ENCODE measurements around the gene RNFT2. TPM values are rescaled to one million over a fixed set of nuclear protein-coding genes. Genes with fewer than 3 reads are reported as not detected.
"Not testable (repeated sequence)": the region's sequence is repeated elsewhere in the genome, so short reads cannot be mapped to it uniquely, and the experiment has no call there.

Gene RNFT2
- total RNA-seq, 1 donor from 2014 or later, result 0.62 TPM

DNA sequence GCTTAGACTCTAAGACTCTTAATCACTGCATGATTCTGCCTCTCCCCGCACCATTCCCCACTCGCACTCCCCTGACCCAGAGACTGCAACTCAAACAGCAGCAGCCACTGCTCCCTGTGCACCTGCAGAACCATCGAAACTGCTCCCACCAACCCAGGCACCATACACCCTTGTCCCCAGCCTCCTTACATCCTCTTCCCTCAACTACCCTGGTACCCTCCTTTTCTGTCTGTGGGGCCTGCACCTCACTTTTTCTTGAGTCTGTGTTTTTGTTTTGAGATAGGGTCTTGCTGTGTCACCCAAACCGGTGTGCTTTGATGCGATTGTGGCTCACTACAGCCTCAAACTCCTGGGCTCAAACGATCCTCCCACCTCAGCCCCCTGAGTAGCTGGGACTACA is 69.4 kb downstream of the RNFT2 start:
- intact Hi-C loops (cut with DNase I), result no loop called here
- ATAC-seq (ENCODE audit: poor library complexity) (no peak), DNase-seq (no peak)

GRCh38 chr12:116808113-116809105 is 70.3 kb downstream of the RNFT2 start:
- ATAC-seq (ENCODE audit: poor library complexity), result no peak
- intact Hi-C loops (cut with DNase I), result no loop called here
- DNase-seq, result no peak

GRCh38 chr12:116812238-116812637 is 74.1 kb downstream of the RNFT2 start:
- DNase-seq (no peak), ATAC-seq (ENCODE audit: poor library complexity) (no peak)
- intact Hi-C loops (cut with DNase I), result no loop called here

DNA sequence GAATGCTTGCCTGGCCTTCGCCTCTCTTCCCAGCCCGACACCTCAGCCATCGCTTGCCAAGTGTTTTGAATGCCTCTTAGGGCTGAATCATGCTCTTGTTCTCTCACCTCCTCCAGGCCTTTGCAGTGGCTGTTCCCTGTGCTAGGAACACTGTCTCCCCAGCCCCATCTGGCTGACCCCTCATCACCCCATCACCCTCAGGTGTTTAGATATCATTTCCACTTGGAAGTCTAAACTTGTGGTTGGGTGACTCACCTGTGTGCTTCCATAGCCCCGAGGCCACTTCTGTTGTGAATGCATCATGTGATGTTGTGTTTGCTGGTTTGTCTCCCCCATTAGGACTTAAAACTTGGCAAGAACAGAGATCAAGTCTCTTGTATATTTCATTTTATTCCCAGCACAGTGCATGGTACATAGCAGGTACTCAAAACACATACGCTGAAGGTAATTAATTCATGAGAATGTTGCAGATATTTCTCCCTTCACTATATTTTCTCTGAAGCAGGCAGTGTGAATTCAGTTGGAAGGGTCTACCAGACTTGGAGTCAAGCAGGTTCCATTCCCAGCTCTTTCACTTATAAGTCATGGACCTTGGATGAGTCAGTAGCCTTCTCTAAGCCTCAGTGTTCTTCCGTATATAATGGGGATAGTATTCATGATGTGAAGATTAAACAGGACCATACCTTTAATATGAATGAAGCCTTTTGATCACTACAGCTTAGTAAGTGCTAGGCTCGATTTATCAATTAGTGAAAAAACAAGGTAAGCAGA is 75.3 kb downstream of the RNFT2 start:
- intact Hi-C loops (cut with DNase I), result no loop called here
- no peak for DNase-seq
- no peak for ATAC-seq (ENCODE audit: poor library complexity)

DNA sequence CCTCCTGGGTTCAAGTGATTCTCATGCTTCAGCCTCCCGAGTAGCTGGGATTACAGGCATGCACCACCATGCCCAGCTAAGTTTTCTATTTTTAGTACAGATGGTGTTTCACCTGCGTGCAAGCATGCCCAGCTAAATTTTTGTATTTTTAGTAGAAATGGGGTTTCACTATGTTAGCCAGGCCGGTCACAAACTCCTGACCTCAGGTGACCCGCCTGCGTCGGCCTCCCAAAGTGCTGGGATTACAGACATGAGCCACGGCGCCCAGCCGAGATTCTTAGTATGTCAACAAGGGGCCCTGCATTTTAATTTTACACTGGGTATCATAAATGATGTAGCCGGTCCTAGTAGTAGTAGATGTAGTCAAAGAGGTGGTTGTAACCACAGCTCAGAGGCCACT is 76.7 kb downstream of the RNFT2 start:
- not testable (repeated sequence) for DNase-seq; ATAC-seq (ENCODE audit: poor library complexity)
- intact Hi-C loops (cut with DNase I), result loop anchor here (5.0 kb wide), 1 partner anchor 77 kb away; the partner anchor contains the start of genes RNFT2 and SPRING1

DNA sequence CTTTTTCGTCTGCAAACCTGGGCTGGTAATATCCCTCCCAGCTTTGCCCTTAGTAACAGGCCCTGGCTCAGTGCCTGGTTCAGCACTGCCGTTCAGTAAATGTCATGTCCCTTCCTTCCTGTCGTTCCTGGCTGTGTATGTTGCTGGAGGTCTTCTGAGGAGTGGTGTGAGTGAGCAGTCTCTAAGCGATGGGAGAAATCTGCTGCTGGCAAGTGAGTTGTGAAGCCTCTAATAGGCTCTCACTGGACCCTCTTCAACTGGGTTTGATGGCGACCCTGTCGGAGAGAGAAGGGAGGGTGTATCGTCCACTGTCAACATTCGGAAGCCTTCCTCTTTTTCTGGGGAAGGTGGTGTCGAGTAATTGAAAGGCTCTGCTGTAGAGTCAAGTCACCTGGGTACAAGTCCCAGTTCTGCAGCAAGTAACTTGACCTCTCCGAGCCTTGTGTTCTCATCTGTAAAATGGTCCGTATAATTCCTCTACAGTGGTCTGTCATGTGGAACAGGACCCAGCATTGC is 80.3 kb downstream of the RNFT2 start:
- intact Hi-C loops (cut with DNase I), result loop anchor here (5.0 kb wide), 1 partner anchor 81 kb away; the partner anchor contains the start of genes RNFT2 and SPRING1
- ATAC-seq (ENCODE audit: poor library complexity), result peak; percentile 25
- DNase-seq, result peak; percentile 58

DNA sequence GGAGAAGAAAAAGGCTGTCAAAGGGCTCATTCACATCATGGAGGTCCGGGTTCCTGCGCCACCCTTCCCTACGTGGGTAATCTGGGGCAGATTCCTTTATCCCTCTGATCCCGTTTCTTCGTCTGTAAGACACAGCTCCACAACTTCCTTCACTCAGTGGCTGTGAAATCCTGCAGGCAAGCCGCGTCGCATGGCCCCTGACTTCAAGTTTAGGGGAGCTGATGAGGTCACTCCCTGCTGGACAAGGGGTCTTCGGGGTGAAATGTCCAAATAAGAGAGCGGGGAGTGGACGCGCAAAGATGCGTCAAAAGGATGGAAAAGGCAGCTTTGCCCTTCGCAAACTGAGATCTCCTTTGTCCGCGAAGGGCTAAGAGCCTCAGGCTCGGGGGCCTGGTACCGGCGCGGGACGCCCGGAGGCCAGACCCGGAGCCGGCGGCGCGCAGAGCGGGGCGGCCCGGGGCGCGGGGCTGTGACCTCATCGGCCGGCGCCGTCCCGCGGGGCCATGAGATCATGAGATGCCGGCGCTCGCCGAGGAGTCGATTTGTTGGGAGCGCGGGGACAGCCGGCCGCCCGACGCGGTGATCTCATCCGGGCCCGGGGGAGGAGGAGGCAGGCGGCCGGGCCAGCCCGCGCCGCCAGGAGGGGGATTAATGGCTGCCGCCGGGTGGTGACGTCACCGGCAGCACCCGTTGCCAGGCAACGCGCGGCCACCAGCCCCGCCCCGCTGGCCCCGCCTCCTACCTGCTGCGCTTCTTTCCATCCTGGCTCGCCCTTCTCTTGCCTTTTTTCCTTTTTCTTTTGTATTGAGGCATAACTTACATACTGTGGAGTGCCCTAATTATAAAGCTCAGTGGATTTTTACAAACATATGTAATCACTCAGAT is 81.1 kb downstream of the RNFT2 start:
- intact Hi-C loops (cut with DNase I), result loop anchor here (5.0 kb wide), 1 partner anchor 82 kb away; the partner anchor contains the start of genes RNFT2 and SPRING1
- ATAC-seq (ENCODE audit: poor library complexity) (peak; percentile 98), DNase-seq (peak; percentile 93)

GRCh38 chr12:116820064-116820656 is 82.0 kb downstream of the RNFT2 start:
- intact Hi-C loops (cut with DNase I), result no loop called here
- ATAC-seq (ENCODE audit: poor library complexity) (no peak), DNase-seq (no peak)

GRCh38 chr12:116821291-116821690 is 83.2 kb downstream of the RNFT2 start:
- no peak for DNase-seq
- ATAC-seq (ENCODE audit: poor library complexity), result no peak
- intact Hi-C loops (cut with DNase I), result no loop called here

DNA sequence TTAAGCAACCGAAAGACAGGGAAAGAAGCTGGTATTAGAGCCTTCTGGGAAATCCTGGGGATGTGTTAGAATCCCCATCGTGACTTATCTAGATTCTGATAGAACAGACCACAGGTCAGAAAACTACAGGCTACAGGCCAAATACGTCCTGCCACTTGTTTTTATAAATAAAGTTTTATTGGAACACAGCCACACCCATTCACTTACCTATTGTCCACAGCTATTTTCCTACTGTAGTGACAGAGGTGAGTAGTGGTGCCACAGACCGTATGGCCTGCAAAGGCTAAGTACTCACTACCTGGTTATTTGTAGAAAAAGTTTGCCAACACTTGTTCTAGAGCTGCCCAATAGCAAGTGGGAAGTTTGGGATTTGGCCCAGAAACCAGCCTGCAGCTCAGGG is 89.3 kb downstream of the RNFT2 start:
- intact Hi-C loops (cut with DNase I), result no loop called here
- DNase-seq (no peak), ATAC-seq (ENCODE audit: poor library complexity) (no peak)

DNA sequence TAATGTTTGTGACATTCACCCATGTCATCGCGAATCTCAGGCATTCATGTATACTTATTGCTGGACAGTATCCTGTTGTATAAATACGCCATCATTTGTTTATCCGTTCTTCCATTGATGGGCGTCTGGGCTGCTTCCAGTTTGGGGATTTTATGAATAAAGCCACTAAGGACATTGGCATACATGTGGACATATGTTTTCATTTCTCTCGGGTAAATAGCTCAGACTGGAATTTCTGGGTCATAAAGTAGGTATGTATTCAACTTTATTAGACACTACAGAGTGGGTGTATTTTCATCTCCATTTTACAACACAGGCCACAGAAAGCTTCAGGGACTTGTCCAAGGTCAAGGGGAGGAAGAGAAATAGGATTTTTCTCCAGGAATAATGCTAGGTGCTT is 94.2 kb downstream of the RNFT2 start:
- intact Hi-C loops (cut with DNase I), result no loop called here
- no peak for DNase-seq
- ATAC-seq (ENCODE audit: poor library complexity), result no peak

DNA sequence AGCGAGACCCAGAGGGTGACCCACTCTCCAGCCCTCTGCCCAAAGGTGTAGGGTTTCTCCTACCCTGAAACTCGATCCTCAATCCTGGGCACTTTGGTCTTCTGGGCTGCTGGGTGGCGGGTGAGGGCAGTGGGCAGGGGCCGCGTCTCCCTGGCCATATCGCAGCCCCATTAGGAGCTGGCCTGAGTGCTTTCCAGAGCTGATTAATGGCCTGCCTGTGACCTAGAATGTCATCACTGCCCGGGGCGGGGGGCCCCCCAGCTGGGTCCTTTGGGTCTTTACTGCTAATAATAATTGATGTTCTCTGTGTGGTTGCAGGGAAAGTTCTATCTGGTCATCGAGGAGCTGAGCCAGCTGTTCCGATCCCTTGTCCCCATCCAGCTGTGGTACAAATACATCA is 95.4 kb downstream of the RNFT2 start:
- intact Hi-C loops (cut with DNase I), result no loop called here
- DNase-seq (no peak), ATAC-seq (ENCODE audit: poor library complexity) (no peak)

DNA sequence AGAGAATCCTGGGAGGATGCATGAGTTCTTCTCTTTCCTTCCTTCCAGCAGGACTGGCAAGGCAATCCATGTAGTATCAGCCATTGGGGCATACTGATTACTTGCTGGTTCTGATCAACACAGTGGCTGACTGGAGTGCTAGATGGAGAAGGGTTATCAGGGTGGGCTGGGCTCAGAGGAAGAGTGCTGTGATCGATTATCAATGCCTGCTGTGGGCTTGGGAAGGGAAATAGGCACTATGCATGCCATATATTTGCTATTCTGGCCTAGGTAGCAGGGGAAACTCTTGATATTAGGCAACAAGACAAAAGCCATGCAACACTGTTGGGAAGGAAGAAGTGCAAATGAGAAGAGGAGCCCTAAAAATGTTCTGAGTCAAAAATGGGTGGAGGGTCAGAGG is 97.4 kb downstream of the RNFT2 start:
- DNase-seq, result no peak
- intact Hi-C loops (cut with DNase I), result no loop called here

GRCh38 chr12:116837097-116837496 is 99.0 kb downstream of the RNFT2 start:
- intact Hi-C loops (cut with DNase I), result no loop called here

More for the DNA sequence above, 97.4 kb downstream of the RNFT2 start:
- ATAC-seq (ENCODE audit: poor library complexity), result no peak

DNA sequence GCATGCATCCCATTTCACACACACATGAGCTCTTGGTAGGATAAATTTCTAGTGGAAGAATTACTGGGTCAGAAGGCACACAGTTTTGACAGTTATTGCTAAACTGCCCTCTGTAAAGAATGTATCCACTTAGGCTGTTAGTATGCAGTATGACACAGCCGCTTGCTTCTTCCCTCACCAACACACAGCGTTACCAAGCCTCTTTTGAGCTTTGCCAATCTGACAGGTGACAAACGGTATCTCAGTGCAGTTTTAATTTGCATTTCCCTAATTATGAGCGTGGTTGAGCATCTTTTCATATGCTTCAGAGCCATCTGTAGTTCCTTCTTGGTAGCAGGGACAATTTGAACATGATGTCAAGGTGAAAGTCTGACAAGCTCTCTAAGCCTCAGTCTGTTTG is 100.2 kb downstream of the RNFT2 start:
- ATAC-seq (ENCODE audit: poor library complexity) (no peak), DNase-seq (no peak)
- intact Hi-C loops (cut with DNase I), result no loop called here

More at GRCh38 chr12:116837097-116837496, 99.0 kb downstream of the RNFT2 start:
- ATAC-seq (ENCODE audit: poor library complexity) (no peak), DNase-seq (no peak)

GRCh38 chr12:116839287-116839830 is 101.2 kb downstream of the RNFT2 start:
- intact Hi-C loops (cut with DNase I), result no loop called here
- no peak for DNase-seq
- ATAC-seq (ENCODE audit: poor library complexity), result no peak

DNA sequence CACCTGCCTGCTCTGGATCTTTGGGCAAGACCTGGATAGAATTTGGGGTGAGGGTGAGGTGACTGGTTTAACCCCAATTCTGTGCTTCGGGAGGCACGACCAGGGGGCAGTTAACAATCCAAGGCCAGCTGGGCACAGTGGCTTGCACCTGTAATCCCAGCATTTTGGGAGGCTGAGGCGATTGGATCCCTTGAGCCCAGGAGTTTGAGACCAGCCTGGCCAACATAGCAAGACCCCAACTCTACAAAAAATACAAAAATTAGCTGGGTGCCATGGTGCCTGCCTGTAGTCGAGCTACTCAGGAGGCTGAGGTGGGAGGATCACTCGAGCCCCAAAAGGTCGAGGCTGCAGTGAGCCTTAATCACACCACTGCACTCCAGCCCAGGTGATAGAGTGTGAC is 105.0 kb downstream of the RNFT2 start:
- ATAC-seq (ENCODE audit: poor library complexity) (no peak), DNase-seq (no peak)
- intact Hi-C loops (cut with DNase I), result no loop called here

- intact Hi-C loops (cut with DNase I), result no loop called here
- DNase-seq, result no peak
- ATAC-seq (ENCODE audit: poor library complexity), result no peak
Measured at GRCh38 chr12:116849216-116849615, 111.1 kb downstream of the RNFT2 start.
